Activated CD8-positive, alpha-beta T cell treated with anti-CD3 and anti-CD28 coated beads for 36 hours (primary cell): ENCODE results near the gene NUP155. TPM values are rescaled to one million over a fixed set of nuclear protein-coding genes. Genes with fewer than 3 reads are reported as not detected.
"Not testable (repeated sequence)": the region's sequence is repeated elsewhere in the genome, so short reads cannot be mapped to it uniquely, and the experiment has no call there.

ENCODE experiments used
- ATAC-seq: fragments of 200-7000 bp; cut with Tn5 transposase; one replicate; pipeline ENCODE4 v1.10.0; 2021; ENCODE audit warnings: mild to moderate bottlenecking, moderate library complexity
- CTCF ChIA-PET: fragments of 350-600 bp; sonication (Branson Sonifier 250); formaldehyde crosslinking; loops from one replicate; lab custom pipeline; 2021; ENCODE audit warnings: antibody characterized with exemption; lab: Charles Lee
- POLR2A ChIA-PET: fragments of 350-600 bp; sonication (Branson Sonifier 250); formaldehyde crosslinking; loops from one replicate; lab custom pipeline; 2021; ENCODE audit warnings: antibody characterized with exemption; lab: Charles Lee
- DNase-seq: peaks from one replicate; pipeline ENCODE4 v3.0.0-alpha.2; 2020
- H3K27ac Mint-ChIP-seq: one replicate; pipeline ENCODE4 v1.8.0; 2021; ENCODE audit warnings: mild to moderate bottlenecking, mixed read lengths
- H3K27me3 Mint-ChIP-seq: one replicate; pipeline ENCODE4 v1.8.0; 2021; ENCODE audit warnings: mixed read lengths
- H3K36me3 Mint-ChIP-seq: one replicate; pipeline ENCODE4 v1.8.0; 2021; ENCODE audit warnings: low read depth, mixed read lengths
- H3K4me1 Mint-ChIP-seq: one replicate; pipeline ENCODE4 v1.8.0; 2021; ENCODE audit warnings: low read depth, mixed read lengths
- H3K4me3 Mint-ChIP-seq: one replicate; pipeline ENCODE4 v1.8.0; 2021; ENCODE audit warnings: mild to moderate bottlenecking, moderate library complexity, mixed read lengths
- H3K9me3 Mint-ChIP-seq: one replicate; pipeline ENCODE4 v1.8.0; 2021; ENCODE audit warnings: mixed read lengths
- CTCF ChIP-seq: fragments of 200-600 bp; IDR thresholded peaks from one replicate; pipeline ENCODE4 v1.8.0; 2022; ENCODE audit warnings: antibody characterized with exemption, mild to moderate bottlenecking
- intact Hi-C: fragments of 100-400 bp; cut with micrococcal nuclease; formaldehyde crosslinking; loops from one replicate; pipeline ENCODE4 v1.10.0; 2022
- total RNA-seq, 2 experiments: library from RNA; stranded (reverse); gene quantifications; one replicate each; pipeline ENCODE4 v1.2.3, GENCODE V29; 2021

NUP155 gene
- total RNA-seq, 2 experiments from 2014 or later = 89.9 to 92.7 TPM

- TF ChIP-seq CTCF = no peak
- peaks cover 36% of the 10 kb centered on the region for H3K9me3 Mint-ChIP-seq
- no peak for ATAC-seq
- H3K4me3 Mint-ChIP-seq = no peak overlapping the region
- no peak overlapping the region for H3K27ac Mint-ChIP-seq
- DNase-seq = no peak
- H3K27me3 Mint-ChIP-seq = peaks cover 4% of the 10 kb centered on the region
- ChIA-PET POLR2A (interaction anchor here (0.6 kb wide), 1 partner anchor 16 kb away, joined by 3 read pairs; no protein-coding TSS in a partner anchor), CTCF (no interaction called here)
- H3K36me3 Mint-ChIP-seq = peaks cover 10% of the 10 kb centered on the region
- intact Hi-C loops = no loop called here
- H3K4me1 Mint-ChIP-seq = no peaks in the 10 kb centered on the region
Measured at GRCh38 chr5:37283214-37283820, 87.6 kb downstream of the NUP155 start.

GRCh38 chr5:37275511-37275910, 95.4 kb downstream of the NUP155 start:
- H3K4me3 Mint-ChIP-seq = no peak overlapping the region
- no peaks in the 10 kb centered on the region for H3K27me3 Mint-ChIP-seq
- peaks cover 7% of the 10 kb centered on the region for H3K9me3 Mint-ChIP-seq
- no peak overlapping the region for H3K27ac Mint-ChIP-seq
- ATAC-seq (no peak), DNase-seq (no peak)
- H3K36me3 Mint-ChIP-seq = peaks cover 3% of the 10 kb centered on the region
- intact Hi-C loops = no loop called here
- no peak for TF ChIP-seq CTCF
- POLR2A ChIA-PET = no interaction called here
- CTCF ChIA-PET = interaction anchor here (0.6 kb wide), 1 partner anchor 330 kb away, joined by 3 read pairs; no protein-coding TSS in a partner anchor
- H3K4me1 Mint-ChIP-seq = no peaks in the 10 kb centered on the region

GRCh38 chr5:37272511-37272910, 98.4 kb downstream of the NUP155 start:
- DNase-seq = no peak
- ChIA-PET POLR2A (no interaction called here), CTCF (no interaction called here)
- no peaks in the 10 kb centered on the region for H3K4me1 Mint-ChIP-seq
- H3K36me3 Mint-ChIP-seq = no peaks in the 10 kb centered on the region
- intact Hi-C loops = no loop called here
- TF ChIP-seq CTCF = no peak
- no peak overlapping the region for H3K27ac Mint-ChIP-seq
- no peak for ATAC-seq
- H3K9me3 Mint-ChIP-seq = peaks cover 7% of the 10 kb centered on the region
- H3K27me3 Mint-ChIP-seq = no peaks in the 10 kb centered on the region
- no peak overlapping the region for H3K4me3 Mint-ChIP-seq

- H3K36me3 Mint-ChIP-seq, H3K27ac Mint-ChIP-seq, H3K4me3 Mint-ChIP-seq, H3K9me3 Mint-ChIP-seq, DNase-seq, POLR2A ChIA-PET, H3K27me3 Mint-ChIP-seq, CTCF ChIA-PET, H3K4me1 Mint-ChIP-seq, ATAC-seq, intact Hi-C loops: not testable (repeated sequence)
Measured at GRCh38 chr5:37268100-37268499, 102.8 kb downstream of the NUP155 start.

- Mint-ChIP-seq H3K27me3 (no peaks in the 10 kb centered on the region), H3K4me3 (no peak overlapping the region), H3K27ac (no peak overlapping the region), H3K4me1 (peaks cover 2% of the 10 kb centered on the region), H3K36me3 (no peaks in the 10 kb centered on the region), H3K9me3 (peaks cover 6% of the 10 kb centered on the region)
- ATAC-seq (no peak), DNase-seq (no peak)
- ChIA-PET CTCF (no interaction called here), POLR2A (interaction anchor here (1.0 kb wide), 1 partner anchor 9 kb away, joined by 3 read pairs; no protein-coding TSS in a partner anchor)
- TF ChIP-seq CTCF = no peak
- intact Hi-C loops = no loop called here
Measured at GRCh38 chr5:37255774-37256358, 115.0 kb downstream of the NUP155 start.
